ENCODE data around the gene GDE1. TPM values are rescaled to one million over a fixed set of nuclear protein-coding genes. Genes with fewer than 3 reads are reported as not detected.
"Not testable (repeated sequence)": the region's sequence is repeated elsewhere in the genome, so short reads cannot be mapped to it uniquely, and the experiment has no call there.

The GDE1 gene
- total RNA-seq, 1 donor from 2014 or later = 77.8 TPM

DNA sequence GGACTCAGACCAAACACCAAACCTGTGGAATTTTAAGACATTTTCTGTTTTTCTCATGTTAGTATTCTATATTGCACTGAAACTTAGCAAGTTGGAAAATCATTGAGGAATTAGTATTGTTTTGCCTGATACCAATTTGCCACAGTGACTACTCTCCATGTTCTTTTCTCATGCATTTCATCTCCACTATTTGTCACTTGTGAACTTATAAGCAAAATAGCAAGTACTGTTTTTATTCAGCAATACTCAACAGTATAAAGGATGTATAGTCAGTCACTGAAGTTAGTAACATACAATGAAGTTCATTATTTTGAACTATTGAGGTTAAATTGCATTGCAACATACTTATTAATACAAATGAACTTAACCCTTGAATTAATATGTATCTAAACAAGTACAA, 27.8 kb upstream of the GDE1 start:
- peaks cover 2% of the 10 kb centered on the region for H3K4me1 Mint-ChIP-seq (ENCODE audit: unreplicated experiment)
- H3K27ac Mint-ChIP-seq (ENCODE audit: unreplicated experiment) = no peak overlapping the region
- no peaks in the 10 kb centered on the region for H3K9me3 Mint-ChIP-seq (ENCODE audit: unreplicated experiment)
- no peak for TF ChIP-seq CTCF (IDR thresholded peaks at IDR 0.05)
- H3K4me3 Mint-ChIP-seq (ENCODE audit: unreplicated experiment) = no peak overlapping the region
- H3K36me3 Mint-ChIP-seq (ENCODE audit: unreplicated experiment) = peaks cover 11% of the 10 kb centered on the region
- no peak for DNase-seq (ENCODE audit: extremely low spot score, unreplicated experiment)
- no peaks in the 10 kb centered on the region for H3K27me3 Mint-ChIP-seq (ENCODE audit: unreplicated experiment)

DNA sequence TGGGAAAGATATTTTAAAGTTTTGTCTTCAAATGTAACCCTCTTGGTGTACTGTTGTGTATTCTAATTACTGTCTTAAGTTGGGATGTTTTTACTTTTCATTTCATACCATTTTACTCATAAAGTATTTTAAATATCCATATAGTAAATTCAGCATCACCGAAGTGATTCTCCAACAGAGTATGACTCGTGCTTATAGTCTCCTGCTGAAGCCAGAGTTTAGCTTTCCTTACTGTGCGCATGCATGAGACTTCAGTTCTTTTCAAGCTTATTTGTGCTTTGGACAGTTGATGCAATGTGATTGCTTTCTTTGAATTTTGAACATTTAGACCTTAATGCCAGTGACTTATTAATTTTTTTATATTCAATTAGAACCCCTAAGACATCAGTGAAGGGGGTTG, 26.2 kb upstream of the GDE1 start:
- TF ChIP-seq CTCF (IDR thresholded peaks at IDR 0.05) = no peak
- DNase-seq (ENCODE audit: extremely low spot score, unreplicated experiment) = no peak
- Mint-ChIP-seq H3K4me3 (ENCODE audit: unreplicated experiment) (no peak overlapping the region), H3K9me3 (ENCODE audit: unreplicated experiment) (no peaks in the 10 kb centered on the region), H3K4me1 (ENCODE audit: unreplicated experiment) (no peaks in the 10 kb centered on the region), H3K36me3 (ENCODE audit: unreplicated experiment) (peaks cover 22% of the 10 kb centered on the region), H3K27me3 (ENCODE audit: unreplicated experiment) (no peaks in the 10 kb centered on the region), H3K27ac (ENCODE audit: unreplicated experiment) (no peak overlapping the region)

GRCh38 chr16:19543278-19543996, 21.5 kb upstream of the GDE1 start:
- H3K4me1 Mint-ChIP-seq (ENCODE audit: unreplicated experiment); H3K27ac Mint-ChIP-seq (ENCODE audit: unreplicated experiment); H3K4me3 Mint-ChIP-seq (ENCODE audit: unreplicated experiment): not testable (repeated sequence)

DNA sequence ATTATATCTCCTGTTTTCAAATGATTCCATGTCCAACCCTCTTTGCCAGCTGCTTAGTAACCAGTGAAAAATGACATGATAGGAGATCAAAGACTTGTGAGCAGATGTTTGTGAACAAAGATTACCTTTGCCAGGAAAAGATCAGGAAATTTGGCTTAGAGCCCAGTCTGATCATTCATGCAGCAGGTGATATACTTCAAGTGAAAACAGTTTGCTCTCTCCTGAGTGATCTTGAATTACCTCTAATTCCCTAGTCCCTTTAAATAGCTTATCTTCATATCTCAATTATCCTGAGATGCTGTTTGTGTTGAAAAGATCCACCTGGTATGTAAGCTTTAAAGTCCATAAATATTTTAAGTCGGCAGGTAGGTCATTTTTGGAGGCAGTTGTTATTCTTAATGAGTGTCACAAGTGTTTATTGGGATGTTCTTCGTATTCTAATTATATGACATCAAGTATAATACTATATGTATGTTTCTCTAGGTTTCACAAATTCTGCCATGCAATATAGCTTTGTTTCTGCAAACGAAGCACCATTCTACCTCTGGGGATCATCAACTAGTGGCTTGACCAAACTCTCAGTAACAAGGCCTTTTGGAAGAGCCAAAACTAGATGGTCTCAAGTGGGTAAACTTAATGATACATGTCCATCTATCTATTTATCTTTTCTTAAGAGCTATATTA, 20.4 kb upstream of the GDE1 start:
- Mint-ChIP-seq H3K27me3 (ENCODE audit: unreplicated experiment) (no peaks in the 10 kb centered on the region), H3K27ac (ENCODE audit: unreplicated experiment) (no peak overlapping the region), H3K4me3 (ENCODE audit: unreplicated experiment) (no peak overlapping the region)

More at GRCh38 chr16:19543278-19543996, 21.5 kb upstream of the GDE1 start:
- peaks cover 39% of the 10 kb centered on the region for H3K36me3 Mint-ChIP-seq (ENCODE audit: unreplicated experiment)
- H3K9me3 Mint-ChIP-seq (ENCODE audit: unreplicated experiment); H3K27me3 Mint-ChIP-seq (ENCODE audit: unreplicated experiment); DNase-seq (ENCODE audit: extremely low spot score, unreplicated experiment): not testable (repeated sequence)

GRCh38 chr16:19540241-19540970, 18.5 kb upstream of the GDE1 start:
- Mint-ChIP-seq H3K4me3 (ENCODE audit: unreplicated experiment) (no peak overlapping the region), H3K27ac (ENCODE audit: unreplicated experiment) (no peak overlapping the region), H3K36me3 (ENCODE audit: unreplicated experiment) (peaks cover 33% of the 10 kb centered on the region), H3K27me3 (ENCODE audit: unreplicated experiment) (no peaks in the 10 kb centered on the region), H3K9me3 (ENCODE audit: unreplicated experiment) (no peaks in the 10 kb centered on the region), H3K4me1 (ENCODE audit: unreplicated experiment) (no peaks in the 10 kb centered on the region)
- TF ChIP-seq CTCF (IDR thresholded peaks at IDR 0.05) = no peak
- no peak for DNase-seq (ENCODE audit: extremely low spot score, unreplicated experiment)

More for the DNA sequence above, 20.4 kb upstream of the GDE1 start:
- no peak for DNase-seq (ENCODE audit: extremely low spot score, unreplicated experiment)
- H3K4me1 Mint-ChIP-seq (ENCODE audit: unreplicated experiment) = no peaks in the 10 kb centered on the region
- no peak for TF ChIP-seq CTCF (IDR thresholded peaks at IDR 0.05)
- peaks cover 33% of the 10 kb centered on the region for H3K36me3 Mint-ChIP-seq (ENCODE audit: unreplicated experiment)
- H3K9me3 Mint-ChIP-seq (ENCODE audit: unreplicated experiment) = no peaks in the 10 kb centered on the region

All from osteocyte (in vitro differentiated cells).